ENCODE data around the gene TSPYL1.

Gene TSPYL1

DNA sequence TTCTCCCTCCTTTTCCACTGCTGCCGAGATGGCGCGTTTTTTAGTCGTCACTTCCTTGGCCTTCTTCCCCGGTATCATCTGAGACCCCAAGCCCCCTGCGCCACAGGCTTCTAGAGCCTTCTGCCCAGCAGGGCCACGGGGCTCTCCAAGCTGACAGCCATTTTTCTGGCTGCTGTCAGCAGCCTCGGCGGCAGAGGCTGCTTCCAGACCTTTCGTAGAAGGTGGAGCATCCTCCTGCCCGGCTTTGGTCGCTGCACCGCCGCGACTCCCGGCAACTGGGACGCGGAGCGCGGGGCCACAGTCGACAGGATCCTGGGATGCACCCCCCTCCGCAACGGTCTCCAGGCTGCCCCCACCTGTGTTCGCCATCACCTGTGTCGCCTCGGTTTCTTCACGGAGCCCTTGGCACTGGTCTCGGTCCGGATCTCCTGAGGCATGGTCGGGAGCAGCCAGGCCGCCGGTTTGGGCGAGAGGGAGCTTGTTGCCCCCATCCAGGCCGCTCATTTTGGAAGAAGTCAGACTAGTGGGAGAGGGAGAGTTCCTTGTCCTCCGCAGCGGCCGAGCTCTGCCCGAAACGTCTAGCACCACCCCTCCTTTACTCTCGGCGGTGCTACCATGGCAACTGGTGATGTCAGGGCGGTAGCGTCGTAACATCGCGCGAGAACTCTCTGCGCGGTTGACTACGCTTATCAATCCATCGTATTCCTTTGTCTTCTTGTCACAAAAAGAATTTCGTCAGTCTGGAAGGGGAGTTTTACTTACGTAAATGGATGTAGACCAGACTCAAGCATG is 26.0 kb downstream of the TSPYL1 start, which contains the start of gene TSPYL4:
Gene TSPYL4, minus strand, starts transcription at position 571 of the 792 bp plus-strand sequence. Its CDS starts 67 bp downstream, at position 504.
- TF ChIP-seq, protein P1, sequence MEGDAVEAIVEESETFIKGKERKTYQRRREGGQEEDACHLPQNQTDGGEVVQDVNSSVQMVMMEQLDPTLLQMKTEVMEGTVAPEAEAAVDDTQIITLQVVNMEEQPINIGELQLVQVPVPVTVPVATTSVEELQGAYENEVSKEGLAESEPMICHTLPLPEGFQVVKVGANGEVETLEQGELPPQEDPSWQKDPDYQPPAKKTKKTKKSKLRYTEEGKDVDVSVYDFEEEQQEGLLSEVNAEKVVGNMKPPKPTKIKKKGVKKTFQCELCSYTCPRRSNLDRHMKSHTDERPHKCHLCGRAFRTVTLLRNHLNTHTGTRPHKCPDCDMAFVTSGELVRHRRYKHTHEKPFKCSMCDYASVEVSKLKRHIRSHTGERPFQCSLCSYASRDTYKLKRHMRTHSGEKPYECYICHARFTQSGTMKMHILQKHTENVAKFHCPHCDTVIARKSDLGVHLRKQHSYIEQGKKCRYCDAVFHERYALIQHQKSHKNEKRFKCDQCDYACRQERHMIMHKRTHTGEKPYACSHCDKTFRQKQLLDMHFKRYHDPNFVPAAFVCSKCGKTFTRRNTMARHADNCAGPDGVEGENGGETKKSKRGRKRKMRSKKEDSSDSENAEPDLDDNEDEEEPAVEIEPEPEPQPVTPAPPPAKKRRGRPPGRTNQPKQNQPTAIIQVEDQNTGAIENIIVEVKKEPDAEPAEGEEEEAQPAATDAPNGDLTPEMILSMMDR (IDR thresholded peaks at IDR 0.05; ENCODE audit: insufficient read depth, low read depth, low read length, missing control alignments), result no peak
- DNase-seq (ENCODE audit: low read depth), result peak; percentile 96
- peak within 1 kb of the TSS; percentile 98 for H3K4me3 ChIP-seq (ENCODE audit: low read length)

DNA sequence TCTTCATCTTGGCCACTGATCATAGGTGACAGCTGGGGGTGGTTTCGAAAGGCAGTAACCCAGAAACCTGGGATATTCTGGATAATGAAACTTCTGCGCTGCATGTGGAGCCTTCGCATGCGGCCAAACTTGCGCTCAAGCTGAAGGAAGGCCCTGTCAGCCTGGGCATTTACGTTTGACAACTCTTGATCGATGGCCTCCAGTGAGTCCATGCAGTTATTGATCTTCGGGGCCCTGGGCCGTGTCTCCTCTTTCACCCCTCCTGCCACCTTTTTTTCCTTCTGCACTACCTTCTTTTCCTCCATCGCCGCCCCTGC is 26.6 kb downstream of the TSPYL1 start:
- no peak for DNase-seq (ENCODE audit: low read depth)

DNA sequence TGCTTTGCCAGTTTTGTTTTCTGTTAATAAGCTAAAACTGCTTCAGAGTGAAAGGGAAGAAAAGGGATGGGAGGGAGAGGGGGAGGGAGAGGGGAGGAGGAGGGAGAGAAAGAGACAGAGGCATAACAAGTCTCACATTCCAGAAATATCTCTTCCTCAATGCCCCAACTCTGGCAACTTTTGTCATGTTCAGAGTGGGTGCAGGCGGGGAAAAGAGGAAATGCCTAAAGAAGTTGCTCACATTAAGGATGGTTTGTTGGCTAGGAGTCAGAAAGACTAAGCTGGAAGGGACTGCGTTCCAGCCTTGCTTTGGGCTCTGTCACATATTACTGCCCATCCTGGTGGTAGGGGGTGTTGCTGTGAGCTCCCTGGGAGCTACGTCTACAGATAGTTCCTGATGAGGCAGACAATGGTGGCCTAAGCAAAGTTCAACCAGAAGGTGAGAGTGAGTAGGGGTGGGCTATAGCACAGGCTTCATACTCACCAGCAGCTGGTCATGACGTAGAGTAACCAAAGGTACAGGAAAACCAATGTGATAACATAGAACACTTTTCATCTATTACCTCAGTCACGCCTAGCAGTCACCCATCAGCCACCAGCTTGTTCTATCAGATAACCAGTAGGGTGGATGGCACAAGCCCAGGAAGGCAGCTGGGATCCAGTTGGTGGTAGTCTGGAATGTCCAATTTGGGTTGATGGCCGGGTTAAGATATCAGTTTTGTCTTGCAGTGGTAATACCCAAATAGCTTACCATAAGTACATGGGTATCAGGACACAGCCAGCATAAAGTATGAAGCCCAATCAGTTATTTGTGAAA is 28.0 kb downstream of the TSPYL1 start:
- TF ChIP-seq, protein P1 (IDR thresholded peaks at IDR 0.05; ENCODE audit: insufficient read depth, low read depth, low read length, missing control alignments), result no peak
- DNase-seq (ENCODE audit: low read depth), result peak; percentile 71
- H3K4me3 ChIP-seq (ENCODE audit: low read length), result peak overlapping the region; percentile 98

More for the DNA sequence above, 26.6 kb downstream of the TSPYL1 start:
- H3K4me3 ChIP-seq (ENCODE audit: low read length), result peak overlapping the region; percentile 98
- TF ChIP-seq, protein P1 (IDR thresholded peaks at IDR 0.05; ENCODE audit: insufficient read depth, low read depth, low read length, missing control alignments), result no peak

DNA sequence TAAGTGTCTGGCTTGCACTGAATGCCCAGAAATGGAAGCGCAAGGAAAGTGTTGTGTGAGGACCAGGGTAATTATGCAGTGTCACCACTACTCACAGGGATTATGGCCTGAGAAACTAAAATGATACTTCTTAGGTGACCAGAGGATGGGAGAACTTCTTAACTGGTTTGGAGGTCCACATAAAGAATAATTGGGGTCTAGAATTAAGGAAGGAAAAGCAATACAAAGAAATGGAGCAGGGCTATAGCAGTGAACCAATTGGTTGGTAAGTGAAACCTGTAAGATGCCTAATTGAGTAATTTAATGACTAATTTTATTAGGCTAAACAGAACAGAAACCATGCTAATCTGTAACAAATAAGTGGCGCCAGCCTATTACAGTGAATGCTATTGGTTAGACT is 31.2 kb downstream of the TSPYL1 start:
- no peak for DNase-seq (ENCODE audit: low read depth)
- no peak overlapping the region for H3K4me3 ChIP-seq (ENCODE audit: low read length)
- TF ChIP-seq, protein P1 (IDR thresholded peaks at IDR 0.05; ENCODE audit: insufficient read depth, low read depth, low read length, missing control alignments), result no peak

DNA sequence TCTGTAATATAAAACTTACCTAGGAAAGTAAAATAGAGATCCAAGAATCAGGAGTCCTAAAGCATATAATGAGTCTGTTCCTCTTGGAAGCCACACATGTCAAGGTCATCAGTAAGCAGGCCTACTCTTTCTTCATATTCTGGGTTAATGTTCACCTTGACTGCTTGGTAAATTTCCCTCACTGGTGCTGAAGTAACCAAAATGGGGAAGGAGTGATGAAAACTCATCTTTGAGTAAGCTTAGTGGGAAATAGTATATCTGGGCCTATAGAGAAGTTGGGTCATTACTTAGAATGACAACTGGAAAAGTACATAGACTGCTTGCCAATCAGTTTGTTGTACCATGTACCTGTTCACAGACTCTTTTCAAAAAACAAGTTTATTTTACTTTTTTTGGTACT is 32.4 kb downstream of the TSPYL1 start:
- TF ChIP-seq, protein P1 (IDR thresholded peaks at IDR 0.05; ENCODE audit: insufficient read depth, low read depth, low read length, missing control alignments), result no peak
- DNase-seq (ENCODE audit: low read depth), result no peak
- no peak overlapping the region for H3K4me3 ChIP-seq (ENCODE audit: low read length)

DNA sequence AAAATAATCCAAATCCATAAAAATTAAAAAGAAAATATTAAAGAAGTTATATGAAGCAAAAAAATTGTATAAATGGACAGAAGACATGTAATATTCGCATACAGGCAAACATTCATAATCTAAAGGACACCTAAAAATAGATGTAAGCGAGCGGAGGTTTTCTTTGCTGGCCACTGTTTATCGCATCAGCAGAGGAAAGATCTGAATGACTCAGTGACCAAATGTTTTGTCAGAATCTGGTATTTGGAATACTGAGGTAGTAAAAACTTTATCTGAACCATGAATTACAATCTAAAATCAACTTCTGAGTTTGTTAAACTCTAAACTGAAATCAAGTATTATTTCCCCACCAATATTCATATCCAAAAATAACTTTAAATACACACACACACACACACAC is 33.6 kb downstream of the TSPYL1 start:
- H3K4me3 ChIP-seq (ENCODE audit: low read length), result no peak overlapping the region
- no peak for DNase-seq (ENCODE audit: low read depth)

More for the DNA sequence above, 33.6 kb downstream of the TSPYL1 start:
- TF ChIP-seq, protein P1 (IDR thresholded peaks at IDR 0.05; ENCODE audit: insufficient read depth, low read depth, low read length, missing control alignments), result no peak

All from epithelial cell of esophagus (primary cell).